Liver (tissue), 9 donors: ENCODE data around the gene CLN5. TPM values are rescaled to one million over a fixed set of nuclear protein-coding genes. Genes with fewer than 3 reads are reported as not detected.

ENCODE experiments used
- DNase-seq: peaks from one replicate; pipeline ENCODE4 v3.0.0-alpha.2; 2017; ENCODE audit warnings: low spot score
- H3K27ac ChIP-seq, 2 donors: one replicate each; pipeline ENCODE4 v1.7.0; 2013; ENCODE audit warnings: inconsistent platforms in 2 of 2, low read length in 2 of 2, control low read depth in 1 of 2, low read depth in 1 of 2, mild to moderate bottlenecking in 1 of 2
- H3K27me3 ChIP-seq, 4 donors: one replicate each; pipeline versions ENCODE4 v1.6.1 to v1.7.0; 2013; ENCODE audit warnings: low read length in 3 of 4, inconsistent platforms in 1 of 4, mild to moderate bottlenecking in 1 of 4, moderate library complexity in 1 of 4; ENCODE audit not compliant: control insufficient read depth in 4 of 4, insufficient read depth in 4 of 4
- H3K36me3 ChIP-seq, 4 donors: one replicate each; pipeline versions ENCODE4 v1.6.1 to v1.7.0; 2013; ENCODE audit warnings: low read length in 3 of 4, mild to moderate bottlenecking in 3 of 4, low read depth in 1 of 4, moderate library complexity in 1 of 4; ENCODE audit not compliant: control insufficient read depth in 4 of 4, insufficient read depth in 3 of 4
- H3K4me1 ChIP-seq, 4 donors: one replicate each; pipeline versions ENCODE4 v1.6.1 to v1.7.0; 2013; ENCODE audit warnings: low read length in 3 of 4, mild to moderate bottlenecking in 3 of 4, moderate library complexity in 1 of 4; ENCODE audit not compliant: control insufficient read depth in 4 of 4, insufficient read depth in 4 of 4
- H3K4me3 ChIP-seq, 3 donors: one replicate each; pipeline versions ENCODE4 v1.6.1 to v1.7.0; 2013; ENCODE audit warnings: low read length in 3 of 3, control low read depth in 1 of 3, low read depth in 1 of 3, mild to moderate bottlenecking in 1 of 3
- H3K9ac ChIP-seq, 2 donors: one replicate each; pipeline ENCODE4 v1.7.0; 2013; ENCODE audit warnings: low read length in 2 of 2, mild to moderate bottlenecking in 2 of 2, moderate library complexity in 2 of 2, control low read depth in 1 of 2, low read depth in 1 of 2
- H3K9me3 ChIP-seq, 4 donors: one replicate each; pipeline versions ENCODE4 v1.6.1 to v1.7.0; 2013; ENCODE audit warnings: low read length in 3 of 4; ENCODE audit not compliant: control insufficient read depth in 4 of 4
- FOXA1 ChIP-seq: IDR thresholded peaks from 2 replicates; pipeline ENCODE4 v1.6.1; 2016; ENCODE audit warnings: antibody characterized with exemption
- FOXA2 ChIP-seq: IDR thresholded peaks from 2 replicates; pipeline ENCODE4 v1.6.1; 2016; ENCODE audit warnings: antibody characterized with exemption
- GABPA ChIP-seq, 2 donors: IDR thresholded peaks in 1 of 2; conservative IDR thresholded peaks in 1 of 2; 2 replicates each; pipeline ENCODE4 v1.6.1; 2016; ENCODE audit warnings: antibody characterized with exemption in 2 of 2, mild to moderate bottlenecking in 1 of 2, moderate library complexity in 1 of 2
- HNF4A ChIP-seq, 2 donors: conservative IDR thresholded peaks; 2 replicates each; pipeline ENCODE4 v1.6.1; 2016; ENCODE audit warnings: antibody characterized with exemption in 2 of 2, mild to moderate bottlenecking in 2 of 2
- HNF4G ChIP-seq: IDR thresholded peaks from 2 replicates; pipeline ENCODE4 v1.6.1; 2016; ENCODE audit warnings: antibody characterized with exemption
- JUND ChIP-seq, 2 donors: IDR thresholded peaks; 2 replicates each; pipeline ENCODE4 v1.6.1; 2016; ENCODE audit warnings: antibody characterized with exemption in 2 of 2
- NR2F2 ChIP-seq: IDR thresholded peaks from 2 replicates; pipeline ENCODE4 v1.6.1; 2016; ENCODE audit warnings: antibody characterized with exemption
- RAD21 ChIP-seq, 2 donors: IDR thresholded peaks; 2 replicates each; pipeline ENCODE4 v1.6.1; 2016; ENCODE audit warnings: antibody characterized with exemption in 2 of 2, mild to moderate bottlenecking in 2 of 2
- RXRA ChIP-seq, 2 donors: IDR thresholded peaks; 2 replicates each; pipeline ENCODE4 v1.6.1; 2017 to 2018; ENCODE audit warnings: antibody characterized with exemption in 2 of 2, mild to moderate bottlenecking in 1 of 2
- SP1 ChIP-seq: IDR thresholded peaks from 2 replicates; pipeline ENCODE4 v1.6.1; 2018; ENCODE audit warnings: antibody characterized with exemption, mild to moderate bottlenecking
- TAF1 ChIP-seq: conservative IDR thresholded peaks from 2 replicates; pipeline ENCODE4 v1.6.1; 2016; ENCODE audit warnings: antibody characterized with exemption, mild to moderate bottlenecking
- WGBS: extraction: QIAGEN DNeasy Blood & Tissue Kit; methylation state at CpG from one replicate; pipeline ENCODE4 v1.1.7; 2013; 5-methylcytosine and 5-hydroxymethylcytosine counted together
- polyA plus RNA-seq, 2 donors: library from polyadenylated mRNA; stranded (reverse) in 1 of 2; unstranded in 1 of 2; fragments of 200-250 nt in 1 of 2; fragments of >200 nt in 1 of 2; fragmentation: Nextera tagmentation in 1 of 2; extraction: Ambion mirVana in 1 of 2; gene quantifications; one replicate each; pipeline versions ENCODE4 v1.2.1 to v1.2.3, GENCODE V29; 2013 to 2015
- total RNA-seq, 2 donors: library from RNA; depleted of rRNA; stranded (reverse); fragments of >200 nt; gene quantifications; one replicate each; pipeline ENCODE4 v1.2.3, GENCODE V29; 2014
- TF ChIP-seq, protein P1 (sequence below): IDR thresholded peaks from 2 replicates; pipeline ENCODE4 v1.6.1; 2016; ENCODE audit warnings: antibody characterized with exemption
- TF ChIP-seq, protein P2 (sequence below): IDR thresholded peaks from 2 replicates; pipeline ENCODE4 v1.6.1; 2016; ENCODE audit warnings: antibody characterized with exemption
- TF ChIP-seq, protein P3 (sequence below): fragments of 150-350 bp; IDR thresholded peaks from 2 replicates; pipeline ENCODE4 v1.5.1; 2017; ENCODE audit warnings: improper control_type of control experiment, low read depth, low read length; ENCODE audit not compliant: missing input control
- TF ChIP-seq, protein P4 (sequence below): IDR thresholded peaks from 2 replicates; pipeline ENCODE4 v1.6.1; 2016; ENCODE audit warnings: antibody characterized with exemption
- TF ChIP-seq, protein P5 (sequence below): IDR thresholded peaks from 2 replicates; pipeline ENCODE4 v1.6.1; 2016; ENCODE audit warnings: antibody characterized with exemption, mild to moderate bottlenecking
- donor health status: healthy.
- donor health status: healthy.
- donor health status: healthy.
- donor health status: healthy.
- donor health status: healthy.

The CLN5 gene
- total and polyA plus RNA-seq, 4 donors = 11.6 to 18.2 (median 14.8) TPM

DNA sequence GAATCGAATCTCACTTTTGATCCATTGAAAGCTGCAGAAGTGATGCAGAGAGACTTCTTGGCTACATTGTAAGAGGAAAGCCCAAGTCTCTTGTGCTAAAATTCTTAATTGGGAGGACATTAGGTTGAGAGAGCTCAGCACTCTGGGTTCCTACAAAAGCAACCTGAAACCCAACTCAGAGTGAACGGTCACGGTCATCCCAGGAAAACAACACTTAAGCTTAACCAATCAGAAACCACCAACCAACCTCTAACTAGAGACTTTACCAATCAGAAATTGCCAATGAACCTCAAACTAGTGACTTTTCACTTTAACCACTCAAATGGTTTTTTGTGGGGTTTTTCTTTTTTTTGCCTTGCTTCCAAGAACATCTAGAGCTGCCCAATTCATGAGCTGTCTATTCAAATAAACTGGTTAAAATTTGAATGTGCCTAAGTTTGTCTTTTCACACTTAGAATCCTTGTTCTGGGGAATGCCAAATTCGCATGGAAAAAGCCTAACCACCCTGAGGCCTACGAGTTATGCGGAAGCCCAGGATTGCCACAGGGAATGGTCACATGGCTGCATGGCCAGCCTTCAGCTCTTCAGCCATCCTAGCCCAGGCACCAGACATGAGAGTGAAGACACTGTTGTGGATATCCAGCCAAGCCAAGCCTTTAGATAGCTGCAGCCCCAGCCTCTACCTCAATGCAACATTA lies 17.8 kb upstream of the CLN5 start:
- TF ChIP-seq NR2F2 (no peak), HNF4G (no peak), JUND (IDR thresholded peaks at IDR 0.05) (no peak), FOXA2 (no peak), TAF1 (no peak), RAD21 (IDR thresholded peaks at IDR 0.05) (no peak), GABPA (IDR thresholded peaks at IDR 0.05 in 1 of 2, conservative IDR thresholded peaks at IDR 0.05 in 1 of 2) (no peak), SP1 (no peak), RXRA (IDR thresholded peaks at IDR 0.05) (no peak), FOXA1 (no peak), HNF4A (conservative IDR thresholded peaks at IDR 0.05) (no peak)
- TF ChIP-seq, protein P1, sequence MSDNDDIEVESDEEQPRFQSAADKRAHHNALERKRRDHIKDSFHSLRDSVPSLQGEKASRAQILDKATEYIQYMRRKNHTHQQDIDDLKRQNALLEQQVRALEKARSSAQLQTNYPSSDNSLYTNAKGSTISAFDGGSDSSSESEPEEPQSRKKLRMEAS = no peak
- TF ChIP-seq, protein P2, sequence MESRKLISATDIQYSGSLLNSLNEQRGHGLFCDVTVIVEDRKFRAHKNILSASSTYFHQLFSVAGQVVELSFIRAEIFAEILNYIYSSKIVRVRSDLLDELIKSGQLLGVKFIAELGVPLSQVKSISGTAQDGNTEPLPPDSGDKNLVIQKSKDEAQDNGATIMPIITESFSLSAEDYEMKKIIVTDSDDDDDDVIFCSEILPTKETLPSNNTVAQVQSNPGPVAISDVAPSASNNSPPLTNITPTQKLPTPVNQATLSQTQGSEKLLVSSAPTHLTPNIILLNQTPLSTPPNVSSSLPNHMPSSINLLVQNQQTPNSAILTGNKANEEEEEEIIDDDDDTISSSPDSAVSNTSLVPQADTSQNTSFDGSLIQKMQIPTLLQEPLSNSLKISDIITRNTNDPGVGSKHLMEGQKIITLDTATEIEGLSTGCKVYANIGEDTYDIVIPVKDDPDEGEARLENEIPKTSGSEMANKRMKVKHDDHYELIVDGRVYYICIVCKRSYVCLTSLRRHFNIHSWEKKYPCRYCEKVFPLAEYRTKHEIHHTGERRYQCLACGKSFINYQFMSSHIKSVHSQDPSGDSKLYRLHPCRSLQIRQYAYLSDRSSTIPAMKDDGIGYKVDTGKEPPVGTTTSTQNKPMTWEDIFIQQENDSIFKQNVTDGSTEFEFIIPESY = no peak
- TF ChIP-seq, protein P3, sequence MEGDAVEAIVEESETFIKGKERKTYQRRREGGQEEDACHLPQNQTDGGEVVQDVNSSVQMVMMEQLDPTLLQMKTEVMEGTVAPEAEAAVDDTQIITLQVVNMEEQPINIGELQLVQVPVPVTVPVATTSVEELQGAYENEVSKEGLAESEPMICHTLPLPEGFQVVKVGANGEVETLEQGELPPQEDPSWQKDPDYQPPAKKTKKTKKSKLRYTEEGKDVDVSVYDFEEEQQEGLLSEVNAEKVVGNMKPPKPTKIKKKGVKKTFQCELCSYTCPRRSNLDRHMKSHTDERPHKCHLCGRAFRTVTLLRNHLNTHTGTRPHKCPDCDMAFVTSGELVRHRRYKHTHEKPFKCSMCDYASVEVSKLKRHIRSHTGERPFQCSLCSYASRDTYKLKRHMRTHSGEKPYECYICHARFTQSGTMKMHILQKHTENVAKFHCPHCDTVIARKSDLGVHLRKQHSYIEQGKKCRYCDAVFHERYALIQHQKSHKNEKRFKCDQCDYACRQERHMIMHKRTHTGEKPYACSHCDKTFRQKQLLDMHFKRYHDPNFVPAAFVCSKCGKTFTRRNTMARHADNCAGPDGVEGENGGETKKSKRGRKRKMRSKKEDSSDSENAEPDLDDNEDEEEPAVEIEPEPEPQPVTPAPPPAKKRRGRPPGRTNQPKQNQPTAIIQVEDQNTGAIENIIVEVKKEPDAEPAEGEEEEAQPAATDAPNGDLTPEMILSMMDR = no peak
- TF ChIP-seq, protein P4, sequence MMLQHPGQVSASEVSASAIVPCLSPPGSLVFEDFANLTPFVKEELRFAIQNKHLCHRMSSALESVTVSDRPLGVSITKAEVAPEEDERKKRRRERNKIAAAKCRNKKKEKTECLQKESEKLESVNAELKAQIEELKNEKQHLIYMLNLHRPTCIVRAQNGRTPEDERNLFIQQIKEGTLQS = no peak
- TF ChIP-seq, protein P5, sequence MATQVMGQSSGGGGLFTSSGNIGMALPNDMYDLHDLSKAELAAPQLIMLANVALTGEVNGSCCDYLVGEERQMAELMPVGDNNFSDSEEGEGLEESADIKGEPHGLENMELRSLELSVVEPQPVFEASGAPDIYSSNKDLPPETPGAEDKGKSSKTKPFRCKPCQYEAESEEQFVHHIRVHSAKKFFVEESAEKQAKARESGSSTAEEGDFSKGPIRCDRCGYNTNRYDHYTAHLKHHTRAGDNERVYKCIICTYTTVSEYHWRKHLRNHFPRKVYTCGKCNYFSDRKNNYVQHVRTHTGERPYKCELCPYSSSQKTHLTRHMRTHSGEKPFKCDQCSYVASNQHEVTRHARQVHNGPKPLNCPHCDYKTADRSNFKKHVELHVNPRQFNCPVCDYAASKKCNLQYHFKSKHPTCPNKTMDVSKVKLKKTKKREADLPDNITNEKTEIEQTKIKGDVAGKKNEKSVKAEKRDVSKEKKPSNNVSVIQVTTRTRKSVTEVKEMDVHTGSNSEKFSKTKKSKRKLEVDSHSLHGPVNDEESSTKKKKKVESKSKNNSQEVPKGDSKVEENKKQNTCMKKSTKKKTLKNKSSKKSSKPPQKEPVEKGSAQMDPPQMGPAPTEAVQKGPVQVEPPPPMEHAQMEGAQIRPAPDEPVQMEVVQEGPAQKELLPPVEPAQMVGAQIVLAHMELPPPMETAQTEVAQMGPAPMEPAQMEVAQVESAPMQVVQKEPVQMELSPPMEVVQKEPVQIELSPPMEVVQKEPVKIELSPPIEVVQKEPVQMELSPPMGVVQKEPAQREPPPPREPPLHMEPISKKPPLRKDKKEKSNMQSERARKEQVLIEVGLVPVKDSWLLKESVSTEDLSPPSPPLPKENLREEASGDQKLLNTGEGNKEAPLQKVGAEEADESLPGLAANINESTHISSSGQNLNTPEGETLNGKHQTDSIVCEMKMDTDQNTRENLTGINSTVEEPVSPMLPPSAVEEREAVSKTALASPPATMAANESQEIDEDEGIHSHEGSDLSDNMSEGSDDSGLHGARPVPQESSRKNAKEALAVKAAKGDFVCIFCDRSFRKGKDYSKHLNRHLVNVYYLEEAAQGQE = no peak
- Histone ChIP-seq H3K27ac (no peak overlapping the region), H3K9me3 (no peaks in the 10 kb centered on the region), H3K4me3 (no peak overlapping the region), H3K36me3 (no peaks in the 10 kb centered on the region), H3K27me3 (peaks cover 0 to 6% (median 0%) of the 10 kb centered on the region in 4 donors), H3K4me1 (no peaks in the 10 kb centered on the region), H3K9ac (no peak overlapping the region)
- 85% methylated on average over 6 of the region's 6 CpGs for WGBS
- DNase-seq = no peak
